Upper lobe of left lung (tissue), 4 donors: ENCODE data around the gene CST9L.
"Not testable (repeated sequence)": the region's sequence is repeated elsewhere in the genome, so short reads cannot be mapped to it uniquely, and the experiment has no call there.

ENCODE experiments used
- CTCF ChIP-seq, 6 experiments: fragments of 450-650 bp in 4 of 6; fragments of 200-600 bp in 2 of 6; sonication (generic) in 2 of 6; IDR thresholded peaks; one replicate each; pipeline ENCODE4 v1.5.1; 2016 to 2019; ENCODE audit warnings: antibody characterized with exemption in 6 of 6
- EP300 ChIP-seq, 4 donors: sonication (generic); formaldehyde crosslinking; IDR thresholded peaks; one replicate each; pipeline ENCODE4 v1.5.1; 2017; ENCODE audit warnings: antibody characterized with exemption in 4 of 4, control low read depth in 2 of 4
- POLR2A ChIP-seq, 4 donors: fragments of 450-650 bp; IDR thresholded peaks; one replicate each; pipeline ENCODE4 v1.5.1; 2016 to 2017; ENCODE audit warnings: antibody characterized with exemption in 4 of 4, mild to moderate bottlenecking in 2 of 4
- POLR2AphosphoS5 ChIP-seq, 2 donors: sonication (generic); formaldehyde crosslinking; IDR thresholded peaks; one replicate each; pipeline ENCODE4 v1.5.1; 2017; ENCODE audit warnings: antibody characterized with exemption in 2 of 2

GRCh38 chr20:23581833-23582232 lies 13.5 kb upstream of the CST9L start:
- not testable (repeated sequence) for TF ChIP-seq CTCF, POLR2A, POLR2AphosphoS5, EP300 (IDR thresholded peaks at IDR 0.05)
